Colonic mucosa (tissue), 4 donors: ENCODE data around the gene PAX5. TPM values are rescaled to one million over a fixed set of nuclear protein-coding genes. Genes with fewer than 3 reads are reported as not detected.
A peak's percentile ranks its signal among the peaks of the same experiment; 100 is the strongest.

ENCODE experiments used
- DNase-seq: peaks from one replicate; pipeline ENCODE4 v3.0.0-alpha.2; 2020
- H3K27ac ChIP-seq: fragments of 200-600 bp; one replicate; pipeline ENCODE4 v1.8.0; 2021
- H3K27me3 ChIP-seq: fragments of 200-600 bp; one replicate; pipeline ENCODE4 v1.8.0; 2021
- H3K36me3 ChIP-seq: fragments of 200-600 bp; one replicate; pipeline ENCODE4 v1.8.0; 2021
- H3K4me1 ChIP-seq: fragments of 200-600 bp; one replicate; pipeline ENCODE4 v1.8.0; 2021; ENCODE audit warnings: mild to moderate bottlenecking
- H3K4me3 ChIP-seq: fragments of 200-600 bp; one replicate; pipeline ENCODE4 v1.8.0; 2021
- H3K9ac ChIP-seq, 2 donors: one replicate each; pipeline ENCODE4 v1.7.0; 2013; ENCODE audit warnings: control low read depth in 2 of 2, low read depth in 2 of 2, low read length in 2 of 2
- H3K9me3 ChIP-seq: fragments of 200-600 bp; one replicate; pipeline ENCODE4 v1.8.0; 2021
- intact Hi-C: fragments of 100-400 bp; cut with DNase I; formaldehyde crosslinking; loops from one replicate; pipeline ENCODE4 v1.14.1; 2022
- total RNA-seq, 2 donors: library from RNA; stranded (reverse); fragmentation: NEBNext Ultra II Directional in 1 of 2; extraction: Animal tissue kit (Norgen Biotek cat#: 25700) in 1 of 2; gene quantifications; one replicate each; pipeline ENCODE4 v1.2.1, GENCODE V29; 2021
- TF ChIP-seq, protein P1 (sequence below): fragments of 200-600 bp; IDR thresholded peaks from one replicate; pipeline ENCODE4 v1.8.0; 2022; ENCODE audit warnings: antibody characterized with exemption, mild to moderate bottlenecking
- donor health status: healthy.
- donor health status: DM: no; HTN: no; CAD: no.
- donor health status: DM: no; HTN: no; CAD: no.

Gene PAX5
- total RNA-seq, 2 donors from 2014 or later = 0.08 to 0.32 TPM

DNA sequence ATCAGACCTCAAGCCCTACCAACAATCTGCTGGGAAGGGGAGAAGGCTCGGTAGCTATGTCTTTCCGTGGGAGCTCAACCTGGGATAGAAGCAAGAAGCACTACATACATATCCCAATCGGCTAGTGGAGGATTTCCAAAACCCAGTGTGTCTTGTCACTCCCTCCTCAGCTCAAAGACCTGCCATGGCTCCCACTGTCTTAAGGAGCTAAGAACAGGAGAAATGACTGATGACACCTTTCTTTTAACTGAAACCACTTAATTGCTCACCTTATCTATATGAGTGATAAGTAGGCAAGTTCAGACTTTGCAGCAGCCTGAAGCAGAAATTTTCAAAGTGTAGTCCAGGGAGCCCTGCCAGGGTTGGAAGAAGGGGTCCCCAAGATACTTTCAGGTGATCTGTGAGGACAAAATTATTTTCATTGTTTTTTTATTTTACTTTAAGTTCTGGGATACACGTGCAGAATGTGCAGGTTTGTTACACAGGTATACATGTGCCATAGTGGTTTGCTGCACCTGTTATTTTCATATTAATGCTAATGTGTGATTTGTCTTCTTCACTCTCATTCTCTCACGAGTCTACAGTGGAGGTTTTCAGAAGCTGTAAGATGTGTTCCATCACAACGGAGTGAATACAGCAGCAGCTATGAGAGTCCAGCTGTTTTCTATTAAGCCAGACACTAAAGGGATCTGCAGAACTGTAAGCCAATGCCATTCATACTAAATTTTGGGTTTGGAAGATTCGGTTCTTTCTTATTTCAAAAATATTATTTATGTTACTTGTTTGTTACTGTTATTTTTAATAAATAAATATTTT lies 41.4 kb downstream of the PAX5 start:
- Histone ChIP-seq H3K9me3 (no peaks in the 10 kb centered on the region), H3K9ac (no peak overlapping the region), H3K4me1 (no peaks in the 10 kb centered on the region), H3K4me3 (no peak overlapping the region), H3K27me3 (peaks cover 5% of the 10 kb centered on the region), H3K27ac (no peak overlapping the region), H3K36me3 (no peaks in the 10 kb centered on the region)
- TF ChIP-seq, protein P1, sequence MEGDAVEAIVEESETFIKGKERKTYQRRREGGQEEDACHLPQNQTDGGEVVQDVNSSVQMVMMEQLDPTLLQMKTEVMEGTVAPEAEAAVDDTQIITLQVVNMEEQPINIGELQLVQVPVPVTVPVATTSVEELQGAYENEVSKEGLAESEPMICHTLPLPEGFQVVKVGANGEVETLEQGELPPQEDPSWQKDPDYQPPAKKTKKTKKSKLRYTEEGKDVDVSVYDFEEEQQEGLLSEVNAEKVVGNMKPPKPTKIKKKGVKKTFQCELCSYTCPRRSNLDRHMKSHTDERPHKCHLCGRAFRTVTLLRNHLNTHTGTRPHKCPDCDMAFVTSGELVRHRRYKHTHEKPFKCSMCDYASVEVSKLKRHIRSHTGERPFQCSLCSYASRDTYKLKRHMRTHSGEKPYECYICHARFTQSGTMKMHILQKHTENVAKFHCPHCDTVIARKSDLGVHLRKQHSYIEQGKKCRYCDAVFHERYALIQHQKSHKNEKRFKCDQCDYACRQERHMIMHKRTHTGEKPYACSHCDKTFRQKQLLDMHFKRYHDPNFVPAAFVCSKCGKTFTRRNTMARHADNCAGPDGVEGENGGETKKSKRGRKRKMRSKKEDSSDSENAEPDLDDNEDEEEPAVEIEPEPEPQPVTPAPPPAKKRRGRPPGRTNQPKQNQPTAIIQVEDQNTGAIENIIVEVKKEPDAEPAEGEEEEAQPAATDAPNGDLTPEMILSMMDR = no peak
- DNase-seq = no peak
- intact Hi-C loops = no loop called here

DNA sequence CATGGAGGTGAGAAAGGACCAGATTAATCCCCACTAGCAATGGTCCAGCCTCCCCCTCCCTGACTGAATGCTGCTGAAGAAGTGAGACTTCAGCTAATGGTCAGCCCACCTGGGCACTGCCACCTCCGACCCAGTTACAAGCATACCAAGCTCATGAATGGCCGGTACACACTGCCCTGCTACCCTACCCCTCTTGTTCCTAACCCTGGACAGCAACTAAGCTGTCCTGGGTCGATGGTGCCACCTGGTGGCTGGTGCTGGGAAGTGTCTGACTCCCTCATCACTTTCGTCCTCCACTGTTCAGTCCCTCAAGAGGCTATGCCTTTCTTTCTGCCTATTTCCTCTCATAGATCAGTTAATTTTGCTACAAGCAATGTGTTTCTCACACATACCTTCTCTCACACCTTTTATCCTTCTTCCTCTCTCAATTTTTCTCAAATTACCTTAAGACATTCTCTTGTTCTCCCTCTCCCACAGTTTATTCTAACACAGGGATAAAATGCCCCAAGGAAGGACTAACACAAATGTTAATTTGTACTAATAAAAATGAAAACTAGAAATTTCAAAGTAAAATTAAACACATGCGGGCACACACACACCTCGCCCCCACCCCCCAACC lies 42.4 kb downstream of the PAX5 start:
- H3K27me3 ChIP-seq = peaks cover 15% of the 10 kb centered on the region
- H3K27ac ChIP-seq = no peak overlapping the region
- no peak overlapping the region for H3K4me3 ChIP-seq
- no peaks in the 10 kb centered on the region for H3K36me3 ChIP-seq
- H3K9ac ChIP-seq = no peak overlapping the region
- H3K4me1 ChIP-seq = no peaks in the 10 kb centered on the region
- peak; percentile 24 for DNase-seq
- intact Hi-C loops = loop anchor here (2.0 kb wide), 1 partner anchor 119 kb away; no protein-coding TSS in a partner anchor
- TF ChIP-seq, protein P1 = no peak
- no peaks in the 10 kb centered on the region for H3K9me3 ChIP-seq

DNA sequence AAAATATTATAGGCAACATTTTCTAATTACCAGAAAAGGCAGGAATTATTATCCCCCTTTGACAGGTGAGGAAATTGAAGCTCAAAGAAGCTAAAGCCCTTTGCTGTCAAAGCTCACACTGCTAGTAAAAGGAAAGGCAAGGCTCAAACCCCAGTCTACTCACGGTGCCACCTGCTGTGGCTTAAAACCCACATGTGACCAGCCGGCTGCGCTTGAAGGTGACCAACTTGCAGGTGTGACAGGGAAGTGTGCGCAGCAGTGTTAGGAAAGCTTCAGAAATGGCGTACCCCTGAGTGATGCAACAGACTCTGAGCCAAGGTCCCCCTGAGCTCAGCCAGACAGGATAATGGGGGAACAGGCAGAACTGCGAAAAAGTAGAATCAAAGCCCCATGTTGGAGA lies 45.2 kb downstream of the PAX5 start:
- TF ChIP-seq, protein P1 = no peak
- no peaks in the 10 kb centered on the region for H3K9me3 ChIP-seq
- no peak for DNase-seq
- no peaks in the 10 kb centered on the region for H3K36me3 ChIP-seq
- no peak overlapping the region for H3K27ac ChIP-seq
- intact Hi-C loops = no loop called here
- H3K4me3 ChIP-seq = no peak overlapping the region
- peaks cover 37% of the 10 kb centered on the region for H3K27me3 ChIP-seq
- H3K4me1 ChIP-seq = no peaks in the 10 kb centered on the region
- no peak overlapping the region for H3K9ac ChIP-seq

DNA sequence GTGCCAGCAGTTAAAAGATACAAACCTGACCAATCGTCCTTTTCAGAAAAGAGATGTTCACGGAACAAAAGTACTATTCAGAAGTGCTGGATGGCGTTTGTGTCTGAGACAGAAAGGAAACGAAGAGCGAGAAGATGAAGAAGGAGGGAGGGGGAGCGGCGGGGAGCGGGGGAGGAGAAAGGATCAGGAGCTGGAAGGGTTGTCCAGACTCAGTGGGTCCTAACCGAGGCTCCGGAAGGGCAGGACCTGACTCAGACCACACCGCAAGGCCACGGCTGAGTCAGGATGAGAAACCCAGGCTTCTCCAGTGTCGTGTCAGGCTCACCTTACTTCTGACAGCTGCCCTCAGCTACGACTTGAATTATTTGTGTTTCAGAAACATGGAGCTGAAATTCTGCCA lies 46.2 kb downstream of the PAX5 start:
- peaks cover 37% of the 10 kb centered on the region for H3K27me3 ChIP-seq
- DNase-seq = no peak

DNA sequence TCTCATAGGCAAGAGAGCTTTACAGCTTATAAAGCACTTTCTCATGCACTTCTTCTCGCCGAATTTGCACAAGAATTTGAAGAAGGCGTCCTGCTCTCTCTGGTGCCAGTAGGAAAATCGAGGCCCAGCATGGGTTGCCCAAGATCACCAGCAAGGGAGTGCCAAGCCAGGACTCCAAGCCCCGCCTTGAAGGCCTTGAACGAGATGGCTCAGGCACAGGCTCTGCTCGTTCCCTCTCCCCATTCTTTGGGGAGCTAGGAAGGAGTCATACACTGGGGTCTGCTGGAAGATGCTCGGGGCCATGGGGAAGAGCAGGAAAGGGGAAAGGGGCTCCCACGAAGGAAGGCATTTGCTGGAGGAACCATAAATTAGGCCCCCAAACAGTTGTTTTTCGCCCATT lies 46.7 kb downstream of the PAX5 start:
- intact Hi-C loops = no loop called here
- Histone ChIP-seq H3K9ac (no peak overlapping the region), H3K36me3 (no peaks in the 10 kb centered on the region), H3K4me1 (no peaks in the 10 kb centered on the region), H3K9me3 (no peaks in the 10 kb centered on the region), H3K27me3 (peaks cover 37% of the 10 kb centered on the region), H3K4me3 (no peak overlapping the region), H3K27ac (no peak overlapping the region)
- DNase-seq = no peak
- TF ChIP-seq, protein P1 = no peak

More for the DNA sequence above, 46.2 kb downstream of the PAX5 start:
- Histone ChIP-seq H3K9ac (no peak overlapping the region), H3K36me3 (no peaks in the 10 kb centered on the region), H3K4me3 (no peak overlapping the region), H3K27ac (no peak overlapping the region), H3K9me3 (no peaks in the 10 kb centered on the region), H3K4me1 (no peaks in the 10 kb centered on the region)
- intact Hi-C loops = no loop called here
- TF ChIP-seq, protein P1 = no peak
